Measurements from ENCODE around the gene KRTAP4-8. TPM values are rescaled to one million over a fixed set of nuclear protein-coding genes. Genes with fewer than 3 reads are reported as not detected.
A peak's percentile ranks its signal among the peaks of the same experiment; 100 is the strongest.

Gene KRTAP4-8
- total and polyA plus RNA-seq, 2 donors (not counting 1 experiment from before 2014, with no cell fraction given) = not detected

- Histone ChIP-seq H3K4me3 (replicated peaks in 1 of 4; ENCODE audit: control extremely low read depth in 1 of 4, insufficient read depth in 1 of 4, low read depth in 3 of 4, low read length in 4 of 4) (no peak overlapping the region), H3K4me1 (ENCODE audit: control insufficient read depth, extremely low read depth, insufficient read depth, low read length) (peaks cover 2% of the 10 kb centered on the region), H3K79me2 (ENCODE audit: control insufficient read depth, insufficient read depth, low read length) (no peaks in the 10 kb centered on the region), H4K20me1 (ENCODE audit: control insufficient read depth, extremely low read depth, insufficient read depth, low read length) (no peaks in the 10 kb centered on the region), H3K9me3 (ENCODE audit: control insufficient read depth, insufficient read depth, low read depth, low read length) (no peaks in the 10 kb centered on the region), H3K36me3 (ENCODE audit: control insufficient read depth, insufficient read depth, low read length) (no peaks in the 10 kb centered on the region), H3K9ac (ENCODE audit: insufficient read depth, low read length) (no peak overlapping the region), H2AFZ (ENCODE audit: low read length) (no peak overlapping the region), H3K27me3 (ENCODE audit: control insufficient read depth, insufficient read depth, low read length) (no peaks in the 10 kb centered on the region), H3K27ac (ENCODE audit: insufficient read depth, low read length) (peak overlapping the region; percentile 43), H3K4me2 (ENCODE audit: extremely low read depth, insufficient read depth, low read length) (peak overlapping the region; percentile 10)
- DNase-seq (ENCODE audit: low read depth in 2 of 2) = peak in 1 of 2 donors; percentile 78
- TF ChIP-seq CTCF (conservative IDR thresholded peaks at IDR 0.05 in 1 of 2, IDR thresholded peaks at IDR 0.05 in 1 of 2; ENCODE audit: low read depth in 1 of 2, low read length in 2 of 2) (no peak), EZH2 (IDR thresholded peaks at IDR 0.05; ENCODE audit: low read length, missing control alignments) (no peak)
Observed at GRCh38 chr17:41048441-41048840, 49.5 kb downstream of the KRTAP4-8 start.

Other genes with a start within 250 kb of the KRTAP4-8 start
Only the 30 nearest of the 38 such genes appear.
- gene KRT39, start 131.2 kb downstream of the KRTAP4-8 start, total RNA-seq = 0.26 and 0.33 TPM in 2 replicates
- 0.19 and 0.22 TPM in 2 replicates for gene KRT39, start 131.2 kb downstream of the KRTAP4-8 start, polyA plus RNA-seq
- not detected in 2 replicates for gene KRT40, start 113.8 kb downstream of the KRTAP4-8 start, total RNA-seq
- gene KRT40, start 113.8 kb downstream of the KRTAP4-8 start, polyA plus RNA-seq = 0.03 and 0.05 TPM in 2 replicates
- gene KRTAP3-3, start 104.0 kb downstream of the KRTAP4-8 start, total RNA-seq = not detected in 2 replicates
- not detected in 2 replicates for gene KRTAP3-3, start 104.0 kb downstream of the KRTAP4-8 start, polyA plus RNA-seq
- gene KRTAP3-2, start 98.2 kb downstream of the KRTAP4-8 start, total RNA-seq = not detected in 2 replicates
- not detected in 2 replicates for gene KRTAP3-2, start 98.2 kb downstream of the KRTAP4-8 start, polyA plus RNA-seq
- gene KRTAP3-1, start 89.0 kb downstream of the KRTAP4-8 start, total RNA-seq = not detected in 2 replicates
- gene KRTAP3-1, start 89.0 kb downstream of the KRTAP4-8 start, polyA plus RNA-seq = not detected in 2 replicates
- gene KRTAP1-5, start 70.9 kb downstream of the KRTAP4-8 start, total RNA-seq = 0.17 TPM in 1 of 2 replicates, not detected in the other
- 6.2 and 6.3 TPM in 2 replicates for gene KRTAP1-5, start 70.9 kb downstream of the KRTAP4-8 start, polyA plus RNA-seq
- not detected in 2 replicates for gene KRTAP1-4, start 67.9 kb downstream of the KRTAP4-8 start, total RNA-seq
- not detected in 2 replicates for gene KRTAP1-4, start 67.9 kb downstream of the KRTAP4-8 start, polyA plus RNA-seq
- not detected in 2 replicates for gene KRTAP1-3, start 63.3 kb downstream of the KRTAP4-8 start, total RNA-seq
- gene KRTAP1-3, start 63.3 kb downstream of the KRTAP4-8 start, polyA plus RNA-seq = not detected in 2 replicates
- not detected in 2 replicates for gene KRTAP1-1, start 56.7 kb downstream of the KRTAP4-8 start, total RNA-seq
- gene KRTAP1-1, start 56.7 kb downstream of the KRTAP4-8 start, polyA plus RNA-seq = 0.25 and 0.64 TPM in 2 replicates
- not detected in 2 replicates for gene KRTAP2-1, start 50.8 kb downstream of the KRTAP4-8 start, total RNA-seq
- not detected in 2 replicates for gene KRTAP2-1, start 50.8 kb downstream of the KRTAP4-8 start, polyA plus RNA-seq
- not detected in 2 replicates for gene KRTAP2-2, start 42.9 kb downstream of the KRTAP4-8 start, total RNA-seq
- not detected in 2 replicates for gene KRTAP2-2, start 42.9 kb downstream of the KRTAP4-8 start, polyA plus RNA-seq
- gene KRTAP2-3, start 38.0 kb downstream of the KRTAP4-8 start, total RNA-seq = not detected in 2 replicates
- 0.84 and 2.6 TPM in 2 replicates for gene KRTAP2-3, start 38.0 kb downstream of the KRTAP4-8 start, polyA plus RNA-seq
- gene KRTAP2-4, start 32.3 kb downstream of the KRTAP4-8 start, total RNA-seq = not detected in 2 replicates
- not detected in 2 replicates for gene KRTAP2-4, start 32.3 kb downstream of the KRTAP4-8 start, polyA plus RNA-seq
- gene KRTAP4-7, start 14.0 kb downstream of the KRTAP4-8 start, total RNA-seq = not detected in 2 replicates
- gene KRTAP4-7, start 14.0 kb downstream of the KRTAP4-8 start, polyA plus RNA-seq = not detected in 2 replicates
- not detected in 2 replicates for gene KRTAP4-16, start 4.1 kb upstream of the KRTAP4-8 start, total RNA-seq
- not detected in 2 replicates for gene KRTAP4-16, start 4.1 kb upstream of the KRTAP4-8 start, polyA plus RNA-seq
- not detected in 2 replicates for gene KRTAP4-9, start 7.2 kb upstream of the KRTAP4-8 start, total RNA-seq
- not detected in 2 replicates for gene KRTAP4-9, start 7.2 kb upstream of the KRTAP4-8 start, polyA plus RNA-seq
- not detected in 2 replicates for gene KRTAP4-11, start 20.2 kb upstream of the KRTAP4-8 start, total RNA-seq
- not detected in 2 replicates for gene KRTAP4-11, start 20.2 kb upstream of the KRTAP4-8 start, polyA plus RNA-seq
- not detected in 2 replicates for gene KRTAP4-12, start 26.0 kb upstream of the KRTAP4-8 start, total RNA-seq
- 0.23 TPM in 1 of 2 replicates, not detected in the other for gene KRTAP4-12, start 26.0 kb upstream of the KRTAP4-8 start, polyA plus RNA-seq
- not detected in 2 replicates for gene KRTAP4-6, start 42.4 kb upstream of the KRTAP4-8 start, total RNA-seq
- not detected in 2 replicates for gene KRTAP4-6, start 42.4 kb upstream of the KRTAP4-8 start, polyA plus RNA-seq
- gene KRTAP4-5, start 51.7 kb upstream of the KRTAP4-8 start, total RNA-seq = not detected in 2 replicates
- gene KRTAP4-5, start 51.7 kb upstream of the KRTAP4-8 start, polyA plus RNA-seq = not detected in 2 replicates
- not detected in 2 replicates for gene KRTAP4-4, start 62.6 kb upstream of the KRTAP4-8 start, total RNA-seq
- gene KRTAP4-4, start 62.6 kb upstream of the KRTAP4-8 start, polyA plus RNA-seq = not detected in 2 replicates
- gene KRTAP4-3, start 70.1 kb upstream of the KRTAP4-8 start, total RNA-seq = not detected in 2 replicates
- gene KRTAP4-3, start 70.1 kb upstream of the KRTAP4-8 start, polyA plus RNA-seq = not detected in 2 replicates
- not detected in 2 replicates for gene KRTAP4-2, start 80.1 kb upstream of the KRTAP4-8 start, total RNA-seq
- not detected in 2 replicates for gene KRTAP4-2, start 80.1 kb upstream of the KRTAP4-8 start, polyA plus RNA-seq
- not detected in 2 replicates for gene KRTAP4-1, start 86.8 kb upstream of the KRTAP4-8 start, total RNA-seq
- gene KRTAP4-1, start 86.8 kb upstream of the KRTAP4-8 start, polyA plus RNA-seq = not detected in 2 replicates
- gene KRTAP9-1, start 91.7 kb upstream of the KRTAP4-8 start, total RNA-seq = not detected in 2 replicates
- not detected in 2 replicates for gene KRTAP9-1, start 91.7 kb upstream of the KRTAP4-8 start, polyA plus RNA-seq
- gene KRTAP9-2, start 128.5 kb upstream of the KRTAP4-8 start, total RNA-seq = not detected in 2 replicates
- not detected in 2 replicates for gene KRTAP9-2, start 128.5 kb upstream of the KRTAP4-8 start, polyA plus RNA-seq
- not detected in 2 replicates for gene KRTAP9-3, start 134.3 kb upstream of the KRTAP4-8 start, total RNA-seq
- gene KRTAP9-3, start 134.3 kb upstream of the KRTAP4-8 start, polyA plus RNA-seq = not detected in 2 replicates
- gene KRTAP9-8, start 139.9 kb upstream of the KRTAP4-8 start, total RNA-seq = not detected in 2 replicates
- gene KRTAP9-8, start 139.9 kb upstream of the KRTAP4-8 start, polyA plus RNA-seq = not detected in 2 replicates
- gene KRTAP9-4, start 151.5 kb upstream of the KRTAP4-8 start, total RNA-seq = not detected in 2 replicates
- gene KRTAP9-4, start 151.5 kb upstream of the KRTAP4-8 start, polyA plus RNA-seq = not detected in 2 replicates
- gene KRTAP9-9, start 157.2 kb upstream of the KRTAP4-8 start, total RNA-seq = not detected in 2 replicates
- not detected in 2 replicates for gene KRTAP9-9, start 157.2 kb upstream of the KRTAP4-8 start, polyA plus RNA-seq

Data from fibroblast of lung (primary cell).